ENCODE data around the gene ARID1B.

DNA sequence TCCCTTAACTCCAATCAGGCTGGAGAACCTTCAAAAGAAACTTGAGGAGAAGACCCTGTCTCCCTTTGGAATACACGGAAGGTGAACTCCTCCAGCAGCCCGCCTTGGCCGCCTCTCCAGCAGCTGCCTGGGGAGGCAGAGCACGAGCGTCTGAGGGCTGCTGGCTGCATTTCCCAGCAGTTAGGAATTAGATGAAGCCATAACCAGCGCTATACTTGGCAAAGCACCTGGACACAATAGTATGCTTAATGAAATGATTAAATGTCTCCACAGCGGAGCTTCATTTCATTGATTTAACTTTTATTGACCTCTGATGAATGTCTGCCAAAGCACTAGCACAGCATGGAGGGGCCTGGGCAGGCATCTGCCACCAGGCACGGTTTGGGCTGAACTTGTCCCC, 472.6 kb downstream of the ARID1B start:
- TF ChIP-seq, protein P1, sequence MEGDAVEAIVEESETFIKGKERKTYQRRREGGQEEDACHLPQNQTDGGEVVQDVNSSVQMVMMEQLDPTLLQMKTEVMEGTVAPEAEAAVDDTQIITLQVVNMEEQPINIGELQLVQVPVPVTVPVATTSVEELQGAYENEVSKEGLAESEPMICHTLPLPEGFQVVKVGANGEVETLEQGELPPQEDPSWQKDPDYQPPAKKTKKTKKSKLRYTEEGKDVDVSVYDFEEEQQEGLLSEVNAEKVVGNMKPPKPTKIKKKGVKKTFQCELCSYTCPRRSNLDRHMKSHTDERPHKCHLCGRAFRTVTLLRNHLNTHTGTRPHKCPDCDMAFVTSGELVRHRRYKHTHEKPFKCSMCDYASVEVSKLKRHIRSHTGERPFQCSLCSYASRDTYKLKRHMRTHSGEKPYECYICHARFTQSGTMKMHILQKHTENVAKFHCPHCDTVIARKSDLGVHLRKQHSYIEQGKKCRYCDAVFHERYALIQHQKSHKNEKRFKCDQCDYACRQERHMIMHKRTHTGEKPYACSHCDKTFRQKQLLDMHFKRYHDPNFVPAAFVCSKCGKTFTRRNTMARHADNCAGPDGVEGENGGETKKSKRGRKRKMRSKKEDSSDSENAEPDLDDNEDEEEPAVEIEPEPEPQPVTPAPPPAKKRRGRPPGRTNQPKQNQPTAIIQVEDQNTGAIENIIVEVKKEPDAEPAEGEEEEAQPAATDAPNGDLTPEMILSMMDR (IDR thresholded peaks at IDR 0.05): no peak
- TF ChIP-seq POLR2A (IDR thresholded peaks at IDR 0.05): no peak
